Peyer's patch (tissue), 4 donors: ENCODE data around the gene C15orf39. TPM values are rescaled to one million over a fixed set of nuclear protein-coding genes. Genes with fewer than 3 reads are reported as not detected.
A peak's percentile ranks its signal among the peaks of the same experiment; 100 is the strongest.

Experiments used
- DNase-seq, 3 donors: peaks; one replicate each; pipeline ENCODE4 v3.0.0-alpha.2; 2017 to 2019
- H3K27ac ChIP-seq, 4 donors: fragments of 200-600 bp; sonication (generic); one replicate each; pipeline ENCODE4 v1.5.1; 2016 to 2019
- H3K27me3 ChIP-seq, 2 donors: fragments of 200-600 bp; sonication (generic); one replicate each; pipeline ENCODE4 v1.5.1; 2019
- H3K36me3 ChIP-seq, 3 donors: fragments of 200-600 bp; sonication (generic); one replicate each; pipeline ENCODE4 v1.5.1; 2016 to 2019
- H3K4me1 ChIP-seq, 4 donors: fragments of 200-600 bp; sonication (generic); one replicate each; pipeline ENCODE4 v1.5.1; 2016 to 2019
- H3K4me3 ChIP-seq, 4 donors: fragments of 200-600 bp; sonication (generic); 1 replicate in 3 of 4; 2 replicates in 1 of 4; pipeline ENCODE4 v1.5.1; 2016 to 2019; ENCODE audit warnings: mild to moderate bottlenecking in 1 of 4
- H3K9me3 ChIP-seq, 4 donors: fragments of 200-600 bp; sonication (generic); one replicate each; pipeline ENCODE4 v1.5.1; 2016 to 2019; ENCODE audit warnings: mild to moderate bottlenecking in 1 of 4
- POLR2A ChIP-seq, 2 donors: fragments of 450-650 bp; IDR thresholded peaks; one replicate each; pipeline ENCODE4 v1.5.1; 2017; ENCODE audit warnings: antibody characterized with exemption in 2 of 2, mild to moderate bottlenecking in 2 of 2, moderate library complexity in 2 of 2
- total RNA-seq, 4 donors: library from RNA; depleted of rRNA; stranded (reverse); fragments of >200 nt; gene quantifications; one replicate each; pipeline ENCODE4 v1.1.0, GENCODE V29; 2016
- TF ChIP-seq, protein P1 (sequence below), 6 experiments: fragments of 450-650 bp in 4 of 6; fragments of 200-600 bp in 2 of 6; sonication (generic) in 1 of 6; IDR thresholded peaks; one replicate each; pipeline ENCODE4 v1.5.1; 2017 to 2019; ENCODE audit warnings: antibody characterized with exemption in 6 of 6, mild to moderate bottlenecking in 3 of 6, moderate library complexity in 1 of 6

Gene C15orf39
- total RNA-seq, 4 donors from 2014 or later = 13.1 to 31.9 (median 26.7) TPM

DNA sequence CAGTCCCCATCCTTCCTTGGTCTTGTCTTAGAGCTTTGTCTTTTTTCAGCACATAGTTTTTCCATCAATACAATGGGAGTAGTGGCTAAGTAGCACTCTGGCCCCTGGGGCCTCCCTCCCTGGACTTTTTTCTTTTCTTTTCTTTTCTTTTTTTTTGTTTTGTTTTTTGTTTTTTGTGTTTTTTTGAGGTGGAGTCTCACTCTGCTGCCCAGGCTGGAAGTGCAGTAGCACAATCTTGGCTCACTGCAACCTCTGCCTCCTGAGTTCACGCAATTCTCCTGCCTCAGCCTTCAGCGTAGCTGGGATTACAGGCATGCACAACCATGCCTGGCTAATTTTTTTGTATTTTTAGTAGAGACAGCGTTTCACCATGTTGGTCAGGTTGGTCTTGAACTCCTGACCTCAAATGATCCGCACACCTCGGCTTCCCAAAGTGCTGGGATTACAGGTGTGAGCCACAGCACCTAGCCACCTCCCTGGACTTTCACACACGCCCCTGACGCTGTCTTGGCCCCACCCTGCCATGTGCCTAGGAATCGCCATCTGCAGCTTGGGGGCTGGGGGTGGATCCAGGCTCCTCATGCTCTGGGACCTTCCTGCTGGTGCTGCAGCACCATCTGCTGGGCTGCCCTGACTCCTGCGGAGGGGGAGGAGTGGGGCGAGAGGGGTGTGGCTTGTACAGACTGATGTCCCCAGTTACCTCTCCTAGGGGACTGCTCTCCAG is 2.8 kb downstream of the C15orf39 start:
- Histone ChIP-seq H3K27me3 (no peaks in the 10 kb centered on the region), H3K9me3 (no peaks in the 10 kb centered on the region), H3K4me3 (peak overlapping the region in 1 of 4 donors; percentile 81), H3K4me1 (peaks cover 5 to 63% (median 27%) of the 10 kb centered on the region in 4 donors), H3K27ac (peak overlapping the region; percentile 90 to 96 (median 94)), H3K36me3 (peaks cover 0 to 38% (median 0%) of the 10 kb centered on the region in 3 donors)
- peak in 1 of 2 donors; percentile 22 for TF ChIP-seq POLR2A (IDR thresholded peaks at IDR 0.05)
- TF ChIP-seq, protein P1, sequence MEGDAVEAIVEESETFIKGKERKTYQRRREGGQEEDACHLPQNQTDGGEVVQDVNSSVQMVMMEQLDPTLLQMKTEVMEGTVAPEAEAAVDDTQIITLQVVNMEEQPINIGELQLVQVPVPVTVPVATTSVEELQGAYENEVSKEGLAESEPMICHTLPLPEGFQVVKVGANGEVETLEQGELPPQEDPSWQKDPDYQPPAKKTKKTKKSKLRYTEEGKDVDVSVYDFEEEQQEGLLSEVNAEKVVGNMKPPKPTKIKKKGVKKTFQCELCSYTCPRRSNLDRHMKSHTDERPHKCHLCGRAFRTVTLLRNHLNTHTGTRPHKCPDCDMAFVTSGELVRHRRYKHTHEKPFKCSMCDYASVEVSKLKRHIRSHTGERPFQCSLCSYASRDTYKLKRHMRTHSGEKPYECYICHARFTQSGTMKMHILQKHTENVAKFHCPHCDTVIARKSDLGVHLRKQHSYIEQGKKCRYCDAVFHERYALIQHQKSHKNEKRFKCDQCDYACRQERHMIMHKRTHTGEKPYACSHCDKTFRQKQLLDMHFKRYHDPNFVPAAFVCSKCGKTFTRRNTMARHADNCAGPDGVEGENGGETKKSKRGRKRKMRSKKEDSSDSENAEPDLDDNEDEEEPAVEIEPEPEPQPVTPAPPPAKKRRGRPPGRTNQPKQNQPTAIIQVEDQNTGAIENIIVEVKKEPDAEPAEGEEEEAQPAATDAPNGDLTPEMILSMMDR (IDR thresholded peaks at IDR 0.05) = peak; percentile 73 to 99 (median 96)
- peak; percentile 89 to 96 (median 95) for DNase-seq

DNA sequence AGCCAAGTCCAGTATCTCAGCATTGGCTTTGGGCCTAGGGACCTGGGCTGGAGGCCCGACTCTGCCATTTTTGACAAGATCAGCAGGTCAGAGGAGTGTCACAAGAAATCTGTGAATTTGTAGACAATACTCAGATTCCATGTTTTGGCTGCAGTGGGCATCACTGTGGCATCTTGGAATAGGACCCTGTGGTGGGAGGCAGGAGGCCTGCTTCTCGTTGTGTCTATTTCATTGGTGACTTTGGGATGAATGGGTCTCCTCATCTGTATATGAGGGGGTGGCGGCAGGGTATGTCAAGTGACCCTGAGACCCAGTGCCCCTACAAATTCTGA is 3.3 kb downstream of the C15orf39 start:
- H3K27ac ChIP-seq = peak overlapping the region in 1 of 4 donors; percentile 95

DNA sequence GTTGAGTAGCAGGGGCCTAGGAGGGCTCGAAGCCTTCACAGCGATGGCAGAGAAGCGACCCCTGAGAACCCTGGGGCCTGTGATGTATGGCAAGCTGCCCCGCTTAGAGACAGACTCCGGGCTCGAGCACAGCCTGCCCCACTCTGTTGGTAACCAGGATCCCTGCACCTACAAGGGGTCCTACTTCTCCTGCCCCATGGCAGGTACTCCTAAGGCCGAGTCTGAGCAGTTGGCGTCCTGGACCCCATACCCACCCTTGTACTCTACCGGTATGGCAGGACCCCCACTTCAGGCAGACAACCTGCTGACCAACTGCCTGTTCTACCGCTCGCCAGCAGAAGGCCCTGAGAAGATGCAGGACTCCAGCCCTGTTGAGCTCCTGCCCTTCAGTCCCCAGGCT is 4.3 kb downstream of the C15orf39 start:
- TF ChIP-seq, protein P1 (IDR thresholded peaks at IDR 0.05) = no peak
- no peak for TF ChIP-seq POLR2A (IDR thresholded peaks at IDR 0.05)
- peak overlapping the region in 1 of 4 donors; percentile 25 for H3K27ac ChIP-seq
- H3K4me3 ChIP-seq = no peak overlapping the region
- no peaks in the 10 kb centered on the region for H3K9me3 ChIP-seq
- H3K36me3 ChIP-seq = peaks cover 0 to 53% (median 0%) of the 10 kb centered on the region in 3 donors
- peaks cover 5 to 48% (median 22%) of the 10 kb centered on the region in 4 donors for H3K4me1 ChIP-seq
- no peaks in the 10 kb centered on the region for H3K27me3 ChIP-seq
- no peak for DNase-seq

More for the DNA sequence above, 3.3 kb downstream of the C15orf39 start:
- Histone ChIP-seq H3K4me1 (peaks cover 5 to 58% (median 30%) of the 10 kb centered on the region in 4 donors), H3K27me3 (no peaks in the 10 kb centered on the region), H3K9me3 (no peaks in the 10 kb centered on the region), H3K36me3 (peaks cover 0 to 43% (median 0%) of the 10 kb centered on the region in 3 donors), H3K4me3 (no peak overlapping the region)
- no peak for DNase-seq
- TF ChIP-seq, protein P1 (IDR thresholded peaks at IDR 0.05) = no peak
- no peak for TF ChIP-seq POLR2A (IDR thresholded peaks at IDR 0.05)

DNA sequence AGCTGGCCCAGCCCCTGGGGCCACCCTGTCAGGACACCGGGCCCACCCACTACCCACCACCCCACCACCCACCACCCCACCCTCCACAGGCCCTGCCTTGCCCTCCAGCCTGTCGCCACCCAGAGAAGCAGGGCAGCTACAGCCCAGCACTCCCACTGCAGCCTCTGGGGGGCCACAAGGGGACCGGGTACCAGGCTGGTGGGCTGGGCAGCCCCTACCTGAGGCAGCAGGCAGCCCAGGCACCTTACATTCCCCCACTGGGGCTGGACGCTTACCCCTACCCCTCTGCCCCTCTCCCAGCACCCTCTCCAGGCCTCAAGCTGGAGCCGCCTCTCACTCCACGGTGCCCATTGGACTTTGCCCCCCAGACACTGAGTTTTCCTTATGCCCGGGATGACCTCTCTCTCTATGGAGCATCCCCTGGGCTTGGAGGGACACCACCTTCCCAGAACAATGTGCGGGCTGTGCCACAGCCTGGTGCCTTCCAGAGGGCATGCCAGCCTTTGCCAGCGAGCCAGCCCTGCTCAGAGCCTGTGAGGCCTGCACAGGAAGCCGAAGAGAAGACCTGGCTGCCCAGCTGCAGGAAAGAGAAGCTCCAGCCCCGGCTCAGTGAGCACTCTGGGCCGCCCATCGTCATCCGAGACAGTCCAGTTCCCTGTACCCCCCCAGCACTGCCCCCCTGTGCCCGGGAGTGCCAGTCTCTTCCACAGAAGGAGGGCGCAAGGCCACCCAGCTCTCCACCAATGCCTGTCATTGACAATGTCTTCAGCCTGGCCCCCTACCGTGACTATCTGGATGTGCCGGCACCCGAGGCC is 5.3 kb downstream of the C15orf39 start:
- Histone ChIP-seq H3K9me3 (no peaks in the 10 kb centered on the region), H3K4me1 (peaks cover 5 to 44% (median 16%) of the 10 kb centered on the region in 4 donors), H3K36me3 (peaks cover 0 to 63% (median 0%) of the 10 kb centered on the region in 3 donors)

More for the DNA sequence above, 5.3 kb downstream of the C15orf39 start:
- H3K27me3 ChIP-seq = no peaks in the 10 kb centered on the region
- peak in 1 of 3 donors; percentile 63 for DNase-seq
- no peak overlapping the region for H3K4me3 ChIP-seq
- TF ChIP-seq POLR2A (IDR thresholded peaks at IDR 0.05) = no peak
- TF ChIP-seq, protein P1 (IDR thresholded peaks at IDR 0.05) = no peak
- peak overlapping the region in 1 of 4 donors; percentile 25 for H3K27ac ChIP-seq
